Mesendoderm (in vitro differentiated cells): Measurements from ENCODE around the gene ELL3.

ENCODE experiments used
- DNase-seq: peaks from one replicate; pipeline ENCODE4 v3.0.0; 2013
- H2AK5ac ChIP-seq: 2 replicates; pipeline ENCODE4 v1.6.1; 2013; ENCODE audit warnings: low read length, inconsistent platforms
- H2BK120ac ChIP-seq: 2 replicates; pipeline ENCODE4 v1.6.1; 2013; ENCODE audit warnings: low read depth, mild to moderate bottlenecking, low read length, moderate library complexity, mixed read lengths
- H2BK15ac ChIP-seq: replicated peaks from 2 replicates; pipeline ENCODE4 v1.6.1; 2013; ENCODE audit warnings: low read depth, mild to moderate bottlenecking, moderate library complexity
- H2BK5ac ChIP-seq: 2 replicates; pipeline ENCODE4 v1.6.1; 2013; ENCODE audit warnings: low read length, inconsistent platforms
- H3K18ac ChIP-seq: 2 replicates; pipeline ENCODE4 v1.6.1; 2013; ENCODE audit warnings: mild to moderate bottlenecking, low read length, mixed read lengths
- H3K23ac ChIP-seq: one replicate; pipeline ENCODE4 v1.6.1; 2013; ENCODE audit warnings: low read length
- H3K27ac ChIP-seq: 2 replicates; pipeline ENCODE4 v1.5.1; 2013; ENCODE audit warnings: low read depth, mild to moderate bottlenecking, inconsistent platforms, low read length, moderate library complexity
- H3K27me3 ChIP-seq: 2 replicates; pipeline ENCODE4 v1.6.1; 2013; ENCODE audit warnings: low read length, control low read depth, mild to moderate bottlenecking, inconsistent platforms; ENCODE audit not compliant: insufficient read depth, poor library complexity
- H3K36me3 ChIP-seq: 2 replicates; pipeline ENCODE4 v1.6.1; 2013; ENCODE audit warnings: low read length, inconsistent platforms; ENCODE audit not compliant: control insufficient read depth, insufficient read depth
- H3K4ac ChIP-seq: one replicate; pipeline ENCODE4 v1.6.1; 2013; ENCODE audit warnings: low read depth, mild to moderate bottlenecking, low read length, moderate library complexity
- H3K4me1 ChIP-seq: 2 replicates; pipeline ENCODE4 v1.6.1; 2013; ENCODE audit warnings: low read depth, low read length, inconsistent platforms; ENCODE audit not compliant: control insufficient read depth
- H3K4me2 ChIP-seq: 2 replicates; pipeline ENCODE4 v1.6.1; 2013; ENCODE audit warnings: low read length
- H3K4me3 ChIP-seq: 2 replicates; pipeline ENCODE4 v1.5.1; 2013; ENCODE audit warnings: mild to moderate bottlenecking, low read length
- H3K56ac ChIP-seq: one replicate; pipeline ENCODE4 v1.6.1; 2013; ENCODE audit warnings: low read length
- H3K79me1 ChIP-seq: 2 replicates; pipeline ENCODE4 v1.6.1; 2013; ENCODE audit warnings: low read length, inconsistent platforms
- H3K79me2 ChIP-seq: 2 replicates; pipeline ENCODE4 v1.6.1; 2013; ENCODE audit warnings: mild to moderate bottlenecking, low read length; ENCODE audit not compliant: control insufficient read depth, insufficient read depth
- H3K9ac ChIP-seq: 2 replicates; pipeline ENCODE4 v1.6.1; 2013; ENCODE audit warnings: low read length, inconsistent platforms
- H4K5ac ChIP-seq: one replicate; pipeline ENCODE4 v1.6.1; 2013; ENCODE audit warnings: low read length
- H4K8ac ChIP-seq: one replicate; pipeline ENCODE4 v1.6.1; 2013; ENCODE audit warnings: low read depth, mild to moderate bottlenecking, control low read depth, low read length, moderate library complexity
- WGBS: extraction: QIAGEN DNeasy Blood & Tissue Kit; methylation state at CpG from one replicate; pipeline ENCODE4 v1.1.7; 2013; ENCODE audit warnings: low lambda C conversion rate, missing lambda C conversion rate; ENCODE audit not compliant: insufficient coverage; ENCODE audit errors: extremely low coverage; 5-methylcytosine and 5-hydroxymethylcytosine counted together

Gene ELL3

DNA sequence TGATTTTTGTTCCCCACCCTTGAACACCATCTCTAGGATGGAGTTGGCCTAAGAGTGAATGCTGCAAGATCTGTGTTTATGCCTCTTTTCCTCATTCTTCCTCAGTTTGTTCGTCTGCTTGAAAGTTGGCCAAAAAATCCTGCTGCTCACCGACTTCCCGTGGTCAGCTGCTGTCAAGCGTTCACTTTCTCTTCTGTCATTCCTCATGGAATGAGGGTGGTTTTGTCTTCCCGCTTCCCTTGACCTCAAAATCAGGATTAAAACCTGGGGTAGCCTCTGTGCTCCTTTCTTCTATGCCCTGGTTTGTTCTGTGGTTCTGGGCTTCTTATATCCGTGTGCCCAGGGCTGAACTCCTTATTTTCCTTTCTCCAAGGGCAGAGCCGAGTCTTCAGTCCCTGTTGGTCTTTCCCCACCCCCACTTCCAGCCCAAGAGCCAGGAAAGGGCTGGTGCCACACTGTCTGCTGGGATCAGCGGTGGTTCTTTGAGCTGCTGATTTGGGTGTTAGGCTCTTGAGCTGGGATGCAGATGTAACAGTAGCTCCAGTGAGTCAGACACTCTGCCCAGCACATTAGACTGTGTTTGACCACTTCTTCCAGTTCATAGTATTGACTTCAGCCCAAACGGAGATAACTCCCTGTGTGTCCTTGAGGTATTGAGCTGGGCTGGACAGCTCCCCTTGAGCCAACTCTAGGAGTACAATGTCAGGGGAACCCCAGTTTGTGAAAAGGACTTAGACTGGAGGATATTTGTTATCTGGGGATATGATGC lies 17.7 kb upstream of the ELL3 start:
- no peak overlapping the region for H3K23ac ChIP-seq
- H3K79me1 ChIP-seq: peaks cover 20% of the 10 kb centered on the region
- peaks cover 16% of the 10 kb centered on the region for H3K79me2 ChIP-seq
- no peak overlapping the region for H4K8ac ChIP-seq
- peak; percentile 46 for DNase-seq
- H3K4me3 ChIP-seq: no peak overlapping the region
- no peak overlapping the region for H3K4ac ChIP-seq
- no peak overlapping the region for H3K4me2 ChIP-seq
- no peak overlapping the region for H4K5ac ChIP-seq
- no peak overlapping the region for H2BK120ac ChIP-seq
- H3K36me3 ChIP-seq: peaks cover 2% of the 10 kb centered on the region
- H2AK5ac ChIP-seq: no peak overlapping the region
- H3K18ac ChIP-seq: no peak overlapping the region
- no peak overlapping the region for H2BK15ac ChIP-seq
- H3K56ac ChIP-seq: no peak overlapping the region
- no peak overlapping the region for H2BK5ac ChIP-seq
- WGBS: no CpG with 5 or more reads among the region's 9 CpGs
- H3K4me1 ChIP-seq: peaks cover 23% of the 10 kb centered on the region
- no peaks in the 10 kb centered on the region for H3K27me3 ChIP-seq
- no peak overlapping the region for H3K9ac ChIP-seq
- no peak overlapping the region for H3K27ac ChIP-seq

GRCh38 chr15:43793647-43794046 lies 16.9 kb upstream of the ELL3 start:
- DNase-seq: no peak
- Histone ChIP-seq H3K4me1 (peaks cover 23% of the 10 kb centered on the region), H3K23ac (no peak overlapping the region), H3K18ac (no peak overlapping the region), H4K5ac (no peak overlapping the region), H3K36me3 (peaks cover 2% of the 10 kb centered on the region), H3K56ac (peak overlapping the region; percentile 98), H3K4ac (no peak overlapping the region), H3K4me3 (no peak overlapping the region), H2AK5ac (no peak overlapping the region), H2BK5ac (no peak overlapping the region), H3K27me3 (no peaks in the 10 kb centered on the region), H3K79me1 (peaks cover 20% of the 10 kb centered on the region), H3K79me2 (peaks cover 16% of the 10 kb centered on the region), H2BK120ac (no peak overlapping the region), H3K4me2 (peak overlapping the region; percentile 92), H2BK15ac (no peak overlapping the region), H3K9ac (peak overlapping the region; percentile 99), H4K8ac (no peak overlapping the region), H3K27ac (no peak overlapping the region)
- WGBS: no CpG with 5 or more reads among the region's 10 CpGs

GRCh38 chr15:43792761-43793476 lies 16.2 kb upstream of the ELL3 start:
- no peak overlapping the region for H2BK15ac ChIP-seq
- peaks cover 20% of the 10 kb centered on the region for H3K79me1 ChIP-seq
- peak overlapping the region; percentile 21 for H3K27ac ChIP-seq
- H4K8ac ChIP-seq: no peak overlapping the region
- H3K4me1 ChIP-seq: peaks cover 23% of the 10 kb centered on the region
- H4K5ac ChIP-seq: no peak overlapping the region
- H3K27me3 ChIP-seq: no peaks in the 10 kb centered on the region
- H2BK5ac ChIP-seq: peak overlapping the region; percentile 30
- no peak overlapping the region for H2BK120ac ChIP-seq
- H3K4me3 ChIP-seq: peak overlapping the region; percentile 95
- peak overlapping the region; percentile 95 for H3K4ac ChIP-seq
- H3K36me3 ChIP-seq: peaks cover 2% of the 10 kb centered on the region
- peaks cover 16% of the 10 kb centered on the region for H3K79me2 ChIP-seq
- H3K4me2 ChIP-seq: peak overlapping the region; percentile 92
- H3K18ac ChIP-seq: peak overlapping the region; percentile 78
- no CpG with 5 or more reads among the region's 33 CpGs for WGBS
- H3K23ac ChIP-seq: peak overlapping the region; percentile 91
- H2AK5ac ChIP-seq: peak overlapping the region; percentile 48
- H3K9ac ChIP-seq: peak overlapping the region; percentile 99
- DNase-seq: peak; percentile 59
- peak overlapping the region; percentile 98 for H3K56ac ChIP-seq

GRCh38 chr15:43791993-43792760 lies 15.4 kb upstream of the ELL3 start, which contains the start of gene SERF2:
TSS of gene SERF2 (plus strand) at chr15:43792320. CDS start at chr15:43792377, 57 bp downstream.
- peak within 1 kb of the TSS; percentile 95 for H3K4me3 ChIP-seq
- H3K27ac ChIP-seq: peak within 1 kb of the TSS; percentile 25
- peak within 1 kb of the TSS; percentile 95 for H2BK5ac ChIP-seq
- H3K9ac ChIP-seq: peak within 1 kb of the TSS; percentile 99
- H3K36me3 ChIP-seq: peaks cover 2% of the 10 kb centered on the region
- H3K4me2 ChIP-seq: peak within 1 kb of the TSS; percentile 92
- peak within 1 kb of the TSS; percentile 91 for H3K23ac ChIP-seq
- peak within 1 kb of the TSS; percentile 84 for H4K5ac ChIP-seq
- H2AK5ac ChIP-seq: peak within 1 kb of the TSS; percentile 48
- no peak within 1 kb of the TSS for H2BK15ac ChIP-seq
- peaks cover 16% of the 10 kb centered on the region for H3K79me2 ChIP-seq
- peaks cover 23% of the 10 kb centered on the region for H3K4me1 ChIP-seq
- peak within 1 kb of the TSS; percentile 17 for H4K8ac ChIP-seq
- no CpG with 5 or more reads among the region's 66 CpGs for WGBS
- DNase-seq: peak; percentile 100
- peak within 1 kb of the TSS; percentile 95 for H3K4ac ChIP-seq
- peak within 1 kb of the TSS; percentile 78 for H3K18ac ChIP-seq
- H3K79me1 ChIP-seq: peaks cover 20% of the 10 kb centered on the region
- no peaks in the 10 kb centered on the region for H3K27me3 ChIP-seq
- peak within 1 kb of the TSS; percentile 98 for H3K56ac ChIP-seq
- H2BK120ac ChIP-seq: no peak within 1 kb of the TSS

DNA sequence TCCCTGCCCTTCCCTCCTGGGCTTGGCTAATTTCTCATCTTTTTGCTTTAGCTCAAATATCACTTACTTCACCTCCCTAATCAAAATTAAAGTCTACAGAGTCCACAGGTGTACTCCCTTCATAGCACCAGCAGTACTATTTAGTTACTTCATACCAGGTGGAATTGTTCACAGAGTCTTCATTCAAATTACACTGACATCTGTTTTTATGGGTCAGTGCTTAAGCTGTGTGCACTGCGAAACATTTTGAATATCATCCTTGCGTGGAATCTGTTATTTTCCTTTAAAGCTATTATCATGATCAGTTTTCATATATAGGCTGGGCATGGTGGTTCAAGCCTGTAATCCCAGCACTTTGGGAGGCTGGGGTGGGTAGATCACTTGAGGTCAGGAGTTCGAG lies 12.6 kb upstream of the ELL3 start:
- H3K4me3 ChIP-seq: no peak overlapping the region
- no peaks in the 10 kb centered on the region for H3K27me3 ChIP-seq
- WGBS: no CpG with 5 or more reads among the region's 3 CpGs

More for the DNA sequence above, 12.6 kb upstream of the ELL3 start:
- Histone ChIP-seq H3K27ac (no peak overlapping the region), H4K8ac (no peak overlapping the region), H3K79me1 (peaks cover 16% of the 10 kb centered on the region), H3K79me2 (peaks cover 16% of the 10 kb centered on the region), H2BK15ac (no peak overlapping the region), H3K4me1 (peaks cover 10% of the 10 kb centered on the region), H3K4me2 (no peak overlapping the region), H2BK120ac (no peak overlapping the region), H3K4ac (no peak overlapping the region), H3K18ac (no peak overlapping the region), H3K36me3 (no peaks in the 10 kb centered on the region), H3K9ac (no peak overlapping the region), H2BK5ac (no peak overlapping the region), H3K23ac (no peak overlapping the region), H4K5ac (no peak overlapping the region), H2AK5ac (no peak overlapping the region), H3K56ac (no peak overlapping the region)
- no peak for DNase-seq
